Thyroid gland (tissue), 4 donors: ENCODE measurements around the gene ZFP69B.

Experiments
- CTCF ChIP-seq, 6 experiments: fragments of 200-600 bp in 3 of 6; fragments of 450-650 bp in 3 of 6; sonication (generic) in 3 of 6; IDR thresholded peaks; one replicate each; pipeline ENCODE4 v1.5.1; 2016 to 2019; ENCODE audit warnings: antibody characterized with exemption in 6 of 6, mild to moderate bottlenecking in 2 of 6, inconsistent platforms in 1 of 6, moderate library complexity in 1 of 6
- POLR2A ChIP-seq, 2 donors: fragments of 450-650 bp; IDR thresholded peaks; one replicate each; pipeline ENCODE4 v1.6.1; 2017; ENCODE audit warnings: antibody characterized with exemption in 2 of 2, mild to moderate bottlenecking in 2 of 2, moderate library complexity in 1 of 2

GRCh38 chr1:40477678-40478053 is 27.4 kb downstream of the ZFP69B start:
- TF ChIP-seq POLR2A (IDR thresholded peaks at IDR 0.05), result no peak
- TF ChIP-seq CTCF (IDR thresholded peaks at IDR 0.05), result no peak
